Liver (tissue), 9 donors: ENCODE measurements around the gene TGFBR1. TPM values are rescaled to one million over a fixed set of nuclear protein-coding genes. Genes with fewer than 3 reads are reported as not detected.

Experiments used
- DNase-seq: peaks from one replicate; pipeline ENCODE4 v3.0.0-alpha.2; 2017; ENCODE audit warnings: low spot score
- H3K27ac ChIP-seq, 2 donors: one replicate each; pipeline ENCODE4 v1.7.0; 2013; ENCODE audit warnings: inconsistent platforms in 2 of 2, low read length in 2 of 2, control low read depth in 1 of 2, low read depth in 1 of 2, mild to moderate bottlenecking in 1 of 2
- H3K27me3 ChIP-seq, 4 donors: one replicate each; pipeline versions ENCODE4 v1.6.1 to v1.7.0; 2013; ENCODE audit warnings: low read length in 3 of 4, inconsistent platforms in 1 of 4, mild to moderate bottlenecking in 1 of 4, moderate library complexity in 1 of 4; ENCODE audit not compliant: control insufficient read depth in 4 of 4, insufficient read depth in 4 of 4
- H3K36me3 ChIP-seq, 4 donors: one replicate each; pipeline versions ENCODE4 v1.6.1 to v1.7.0; 2013; ENCODE audit warnings: low read length in 3 of 4, mild to moderate bottlenecking in 3 of 4, low read depth in 1 of 4, moderate library complexity in 1 of 4; ENCODE audit not compliant: control insufficient read depth in 4 of 4, insufficient read depth in 3 of 4
- H3K4me1 ChIP-seq, 4 donors: one replicate each; pipeline versions ENCODE4 v1.6.1 to v1.7.0; 2013; ENCODE audit warnings: low read length in 3 of 4, mild to moderate bottlenecking in 3 of 4, moderate library complexity in 1 of 4; ENCODE audit not compliant: control insufficient read depth in 4 of 4, insufficient read depth in 4 of 4
- H3K4me3 ChIP-seq, 3 donors: one replicate each; pipeline versions ENCODE4 v1.6.1 to v1.7.0; 2013; ENCODE audit warnings: low read length in 3 of 3, control low read depth in 1 of 3, low read depth in 1 of 3, mild to moderate bottlenecking in 1 of 3
- H3K9ac ChIP-seq, 2 donors: one replicate each; pipeline ENCODE4 v1.7.0; 2013; ENCODE audit warnings: low read length in 2 of 2, mild to moderate bottlenecking in 2 of 2, moderate library complexity in 2 of 2, control low read depth in 1 of 2, low read depth in 1 of 2
- H3K9me3 ChIP-seq, 4 donors: one replicate each; pipeline versions ENCODE4 v1.6.1 to v1.7.0; 2013; ENCODE audit warnings: low read length in 3 of 4; ENCODE audit not compliant: control insufficient read depth in 4 of 4
- ATF3 ChIP-seq: IDR thresholded peaks from 2 replicates; pipeline ENCODE4 v1.6.1; 2016; ENCODE audit warnings: antibody characterized with exemption
- CTCF ChIP-seq: fragments of 150-350 bp; IDR thresholded peaks from 2 replicates; pipeline ENCODE4 v1.5.1; 2017; ENCODE audit warnings: improper control_type of control experiment, low read depth, low read length; ENCODE audit not compliant: missing input control
- EGR1 ChIP-seq, 2 donors: IDR thresholded peaks; 2 replicates each; pipeline ENCODE4 v1.6.1; 2016 to 2018; ENCODE audit warnings: antibody characterized with exemption in 2 of 2, low read depth in 2 of 2
- FOXA1 ChIP-seq: IDR thresholded peaks from 2 replicates; pipeline ENCODE4 v1.6.1; 2016; ENCODE audit warnings: antibody characterized with exemption
- FOXA2 ChIP-seq: IDR thresholded peaks from 2 replicates; pipeline ENCODE4 v1.6.1; 2016; ENCODE audit warnings: antibody characterized with exemption
- GABPA ChIP-seq, 2 donors: IDR thresholded peaks in 1 of 2; conservative IDR thresholded peaks in 1 of 2; 2 replicates each; pipeline ENCODE4 v1.6.1; 2016; ENCODE audit warnings: antibody characterized with exemption in 2 of 2, mild to moderate bottlenecking in 1 of 2, moderate library complexity in 1 of 2
- HNF4A ChIP-seq, 2 donors: conservative IDR thresholded peaks; 2 replicates each; pipeline ENCODE4 v1.6.1; 2016; ENCODE audit warnings: antibody characterized with exemption in 2 of 2, mild to moderate bottlenecking in 2 of 2
- HNF4G ChIP-seq: IDR thresholded peaks from 2 replicates; pipeline ENCODE4 v1.6.1; 2016; ENCODE audit warnings: antibody characterized with exemption
- JUND ChIP-seq, 2 donors: IDR thresholded peaks; 2 replicates each; pipeline ENCODE4 v1.6.1; 2016; ENCODE audit warnings: antibody characterized with exemption in 2 of 2
- MAX ChIP-seq: IDR thresholded peaks from 2 replicates; pipeline ENCODE4 v1.6.1; 2016; ENCODE audit warnings: antibody characterized with exemption
- NR2F2 ChIP-seq: IDR thresholded peaks from 2 replicates; pipeline ENCODE4 v1.6.1; 2016; ENCODE audit warnings: antibody characterized with exemption
- RAD21 ChIP-seq, 2 donors: IDR thresholded peaks; 2 replicates each; pipeline ENCODE4 v1.6.1; 2016; ENCODE audit warnings: antibody characterized with exemption in 2 of 2, mild to moderate bottlenecking in 2 of 2
- RXRA ChIP-seq, 2 donors: IDR thresholded peaks; 2 replicates each; pipeline ENCODE4 v1.6.1; 2017 to 2018; ENCODE audit warnings: antibody characterized with exemption in 2 of 2, mild to moderate bottlenecking in 1 of 2
- SP1 ChIP-seq: IDR thresholded peaks from 2 replicates; pipeline ENCODE4 v1.6.1; 2018; ENCODE audit warnings: antibody characterized with exemption, mild to moderate bottlenecking
- TAF1 ChIP-seq: conservative IDR thresholded peaks from 2 replicates; pipeline ENCODE4 v1.6.1; 2016; ENCODE audit warnings: antibody characterized with exemption, mild to moderate bottlenecking
- YY1 ChIP-seq: IDR thresholded peaks from 2 replicates; pipeline ENCODE4 v1.6.1; 2016; ENCODE audit warnings: antibody characterized with exemption, mild to moderate bottlenecking
- WGBS: extraction: QIAGEN DNeasy Blood & Tissue Kit; methylation state at CpG from one replicate; pipeline ENCODE4 v1.1.7; 2013; 5-methylcytosine and 5-hydroxymethylcytosine counted together
- polyA plus RNA-seq, 2 donors: library from polyadenylated mRNA; stranded (reverse) in 1 of 2; unstranded in 1 of 2; fragments of 200-250 nt in 1 of 2; fragments of >200 nt in 1 of 2; fragmentation: Nextera tagmentation in 1 of 2; extraction: Ambion mirVana in 1 of 2; gene quantifications; one replicate each; pipeline versions ENCODE4 v1.2.1 to v1.2.3, GENCODE V29; 2013 to 2015
- total RNA-seq, 2 donors: library from RNA; depleted of rRNA; stranded (reverse); fragments of >200 nt; gene quantifications; one replicate each; pipeline ENCODE4 v1.2.3, GENCODE V29; 2014
- TF ChIP-seq, protein P1 (sequence below): IDR thresholded peaks from 2 replicates; pipeline ENCODE4 v1.6.1; 2016; ENCODE audit warnings: antibody characterized with exemption, mild to moderate bottlenecking
- donor health status: healthy.
- donor health status: healthy.
- donor health status: healthy.
- donor health status: healthy.
- donor health status: healthy.

The TGFBR1 gene
- total and polyA plus RNA-seq, 4 donors, result 3.1 to 18.2 (median 11.0) TPM

DNA sequence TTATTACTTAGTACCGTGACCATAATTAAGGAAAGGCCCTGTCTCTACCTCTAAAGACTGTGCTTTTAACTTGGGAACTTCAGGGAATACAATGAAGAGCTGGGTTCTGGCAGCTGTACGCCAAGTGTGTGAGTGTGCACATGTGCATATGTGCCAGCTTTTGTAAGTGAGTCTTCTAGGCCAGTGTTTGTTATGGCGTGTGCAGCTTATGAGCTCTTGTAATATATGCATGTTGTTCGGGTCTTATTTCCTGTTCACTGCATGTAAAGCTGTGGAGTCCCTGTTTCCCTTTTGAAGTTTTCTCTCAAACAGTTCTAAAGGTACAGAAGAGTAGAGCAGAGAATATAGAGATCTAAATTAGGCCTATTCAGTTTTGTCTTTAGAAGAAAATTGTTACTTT lies 30.5 kb downstream of the TGFBR1 start:
- Histone ChIP-seq H3K9me3 (no peaks in the 10 kb centered on the region), H3K27me3 (no peaks in the 10 kb centered on the region), H3K9ac (no peak overlapping the region), H3K27ac (no peak overlapping the region), H3K4me1 (no peaks in the 10 kb centered on the region), H3K4me3 (no peak overlapping the region), H3K36me3 (peaks cover 0 to 3% (median 3%) of the 10 kb centered on the region in 4 donors)
- TF ChIP-seq JUND (IDR thresholded peaks at IDR 0.05), result no peak
- no peak for TF ChIP-seq TAF1
- no peak for TF ChIP-seq FOXA1
- no peak for TF ChIP-seq SP1
- no peak for TF ChIP-seq RXRA (IDR thresholded peaks at IDR 0.05)
- TF ChIP-seq NR2F2, result no peak
- no peak for TF ChIP-seq GABPA (IDR thresholded peaks at IDR 0.05 in 1 of 2, conservative IDR thresholded peaks at IDR 0.05 in 1 of 2)
- no peak for TF ChIP-seq HNF4A (conservative IDR thresholded peaks at IDR 0.05)
- TF ChIP-seq, protein P1, sequence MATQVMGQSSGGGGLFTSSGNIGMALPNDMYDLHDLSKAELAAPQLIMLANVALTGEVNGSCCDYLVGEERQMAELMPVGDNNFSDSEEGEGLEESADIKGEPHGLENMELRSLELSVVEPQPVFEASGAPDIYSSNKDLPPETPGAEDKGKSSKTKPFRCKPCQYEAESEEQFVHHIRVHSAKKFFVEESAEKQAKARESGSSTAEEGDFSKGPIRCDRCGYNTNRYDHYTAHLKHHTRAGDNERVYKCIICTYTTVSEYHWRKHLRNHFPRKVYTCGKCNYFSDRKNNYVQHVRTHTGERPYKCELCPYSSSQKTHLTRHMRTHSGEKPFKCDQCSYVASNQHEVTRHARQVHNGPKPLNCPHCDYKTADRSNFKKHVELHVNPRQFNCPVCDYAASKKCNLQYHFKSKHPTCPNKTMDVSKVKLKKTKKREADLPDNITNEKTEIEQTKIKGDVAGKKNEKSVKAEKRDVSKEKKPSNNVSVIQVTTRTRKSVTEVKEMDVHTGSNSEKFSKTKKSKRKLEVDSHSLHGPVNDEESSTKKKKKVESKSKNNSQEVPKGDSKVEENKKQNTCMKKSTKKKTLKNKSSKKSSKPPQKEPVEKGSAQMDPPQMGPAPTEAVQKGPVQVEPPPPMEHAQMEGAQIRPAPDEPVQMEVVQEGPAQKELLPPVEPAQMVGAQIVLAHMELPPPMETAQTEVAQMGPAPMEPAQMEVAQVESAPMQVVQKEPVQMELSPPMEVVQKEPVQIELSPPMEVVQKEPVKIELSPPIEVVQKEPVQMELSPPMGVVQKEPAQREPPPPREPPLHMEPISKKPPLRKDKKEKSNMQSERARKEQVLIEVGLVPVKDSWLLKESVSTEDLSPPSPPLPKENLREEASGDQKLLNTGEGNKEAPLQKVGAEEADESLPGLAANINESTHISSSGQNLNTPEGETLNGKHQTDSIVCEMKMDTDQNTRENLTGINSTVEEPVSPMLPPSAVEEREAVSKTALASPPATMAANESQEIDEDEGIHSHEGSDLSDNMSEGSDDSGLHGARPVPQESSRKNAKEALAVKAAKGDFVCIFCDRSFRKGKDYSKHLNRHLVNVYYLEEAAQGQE, result no peak
- TF ChIP-seq RAD21 (IDR thresholded peaks at IDR 0.05), result no peak
- no peak for TF ChIP-seq MAX
- no peak for DNase-seq
- WGBS, result 89% methylated on average over 4 of the region's 4 CpGs

DNA sequence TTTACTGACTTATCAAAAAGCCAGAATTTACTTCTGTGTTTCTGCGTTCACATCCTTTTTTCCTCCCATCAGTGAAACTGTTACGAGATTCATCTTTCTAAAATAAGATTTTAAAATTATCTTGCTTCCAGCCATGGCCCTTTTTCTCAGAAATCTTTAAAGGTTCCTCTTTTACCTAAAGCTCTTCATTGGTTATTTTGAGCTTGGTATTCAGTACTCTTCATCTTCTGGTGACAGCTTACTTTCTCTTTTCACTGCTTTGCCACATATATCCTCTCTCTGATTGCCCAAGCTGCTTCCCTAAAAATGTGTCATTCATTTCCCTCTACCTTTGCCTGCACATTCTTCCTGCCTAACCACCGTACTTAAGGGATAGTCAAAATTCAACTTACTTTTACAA lies 32.3 kb downstream of the TGFBR1 start:
- Histone ChIP-seq H3K36me3 (peaks cover 0 to 5% (median 3%) of the 10 kb centered on the region in 4 donors), H3K9me3 (no peaks in the 10 kb centered on the region), H3K9ac (no peak overlapping the region), H3K4me3 (no peak overlapping the region), H3K4me1 (no peaks in the 10 kb centered on the region), H3K27ac (no peak overlapping the region), H3K27me3 (no peaks in the 10 kb centered on the region)
- TF ChIP-seq YY1, result no peak
- TF ChIP-seq RXRA (IDR thresholded peaks at IDR 0.05), result no peak
- no peak for TF ChIP-seq NR2F2
- TF ChIP-seq HNF4G, result no peak
- TF ChIP-seq CTCF, result no peak
- TF ChIP-seq JUND (IDR thresholded peaks at IDR 0.05), result no peak
- TF ChIP-seq MAX, result no peak
- TF ChIP-seq, protein P1, result no peak
- no peak for TF ChIP-seq ATF3
- no peak for TF ChIP-seq RAD21 (IDR thresholded peaks at IDR 0.05)
- TF ChIP-seq GABPA (IDR thresholded peaks at IDR 0.05 in 1 of 2, conservative IDR thresholded peaks at IDR 0.05 in 1 of 2), result no peak
- no peak for TF ChIP-seq FOXA2
- TF ChIP-seq EGR1 (IDR thresholded peaks at IDR 0.05; ENCODE audit: low read depth in 2 of 2), result no peak
- TF ChIP-seq TAF1, result no peak
- 81% methylated on average over 3 of the region's 3 CpGs for WGBS
- DNase-seq, result no peak
